GM21515 (cell line): ENCODE data around the gene UST.
A peak's percentile ranks its signal among the peaks of the same experiment; 100 is the strongest.

Source experiments
- ATAC-seq: cut with Tn5 transposase; IDR thresholded peaks from one replicate; pipeline ENCODE4 v1.9.1; 2021; ENCODE audit not compliant: unreplicated experiment

UST gene, protein sequence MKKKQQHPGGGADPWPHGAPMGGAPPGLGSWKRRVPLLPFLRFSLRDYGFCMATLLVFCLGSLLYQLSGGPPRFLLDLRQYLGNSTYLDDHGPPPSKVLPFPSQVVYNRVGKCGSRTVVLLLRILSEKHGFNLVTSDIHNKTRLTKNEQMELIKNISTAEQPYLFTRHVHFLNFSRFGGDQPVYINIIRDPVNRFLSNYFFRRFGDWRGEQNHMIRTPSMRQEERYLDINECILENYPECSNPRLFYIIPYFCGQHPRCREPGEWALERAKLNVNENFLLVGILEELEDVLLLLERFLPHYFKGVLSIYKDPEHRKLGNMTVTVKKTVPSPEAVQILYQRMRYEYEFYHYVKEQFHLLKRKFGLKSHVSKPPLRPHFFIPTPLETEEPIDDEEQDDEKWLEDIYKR

DNA sequence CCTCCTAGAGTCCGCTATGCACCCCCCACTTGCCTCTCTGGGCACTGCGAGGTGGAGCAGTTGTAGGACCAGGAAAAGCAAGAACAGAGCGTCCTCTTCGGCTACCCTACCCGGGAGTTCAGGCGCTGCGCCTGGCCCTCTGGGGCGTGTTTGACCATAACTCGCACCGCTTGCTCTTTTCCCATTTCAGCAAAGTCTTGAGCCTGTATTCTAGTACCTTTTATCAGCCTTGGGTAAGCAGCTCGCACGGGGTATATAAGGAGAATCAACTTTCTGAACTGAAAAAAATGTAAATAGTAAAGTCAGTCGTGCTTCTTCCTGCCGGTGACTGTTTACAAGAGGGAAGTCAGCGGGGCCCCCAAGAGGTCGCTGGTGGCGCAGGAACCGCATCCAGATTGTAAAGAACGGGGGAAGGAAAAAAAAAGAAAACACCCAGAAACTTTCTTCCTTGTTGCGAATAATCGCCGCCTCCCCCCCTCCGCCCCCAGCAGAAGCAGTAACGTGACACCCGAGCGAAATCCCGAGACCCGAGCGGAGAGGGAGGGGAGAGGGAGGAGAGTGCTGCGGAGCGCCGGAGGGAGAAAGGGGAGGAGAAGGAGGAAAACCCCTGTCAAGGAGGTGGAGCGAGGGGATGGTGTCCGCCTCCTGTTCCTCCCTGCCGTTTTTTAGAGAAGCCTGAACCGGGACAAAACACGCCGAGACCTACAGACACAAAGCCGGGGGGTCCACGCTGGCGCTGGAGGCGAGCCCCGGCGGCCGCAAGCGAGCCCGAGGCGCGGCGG is at the start of gene UST:
Gene UST (plus strand): TSS at position 668 of the 782 bp plus-strand sequence. CDS start 401 bp downstream, outside the sequence.
- peak; percentile 45 for ATAC-seq

DNA sequence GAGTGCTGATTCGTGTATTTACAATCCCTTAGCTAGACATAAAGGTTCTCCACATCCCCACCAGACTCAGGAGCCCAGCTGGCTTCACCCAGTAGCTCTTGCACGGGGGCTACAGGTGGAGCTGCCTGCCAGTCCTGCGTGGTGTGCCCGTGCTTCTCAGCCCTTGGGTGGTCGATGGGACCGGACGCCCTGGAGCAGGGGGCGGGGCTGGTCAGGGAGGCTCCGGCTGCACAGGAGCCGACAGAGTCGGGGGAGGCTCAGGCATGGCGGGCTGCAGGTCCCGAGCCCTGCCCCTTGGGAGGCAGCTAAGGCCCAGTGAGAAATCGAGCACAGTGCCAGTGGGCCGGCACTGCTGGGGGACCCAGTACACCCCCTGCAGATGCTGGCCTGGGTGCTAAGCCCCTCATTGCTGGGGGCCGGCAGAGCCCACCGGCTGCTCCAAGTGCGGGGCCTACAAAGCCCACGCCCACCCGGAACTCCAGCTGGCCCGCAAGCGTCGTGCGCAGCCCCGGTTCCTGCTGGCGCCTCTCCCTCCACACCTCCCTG is 48.9 kb upstream of the UST start:
- no peak for ATAC-seq

DNA sequence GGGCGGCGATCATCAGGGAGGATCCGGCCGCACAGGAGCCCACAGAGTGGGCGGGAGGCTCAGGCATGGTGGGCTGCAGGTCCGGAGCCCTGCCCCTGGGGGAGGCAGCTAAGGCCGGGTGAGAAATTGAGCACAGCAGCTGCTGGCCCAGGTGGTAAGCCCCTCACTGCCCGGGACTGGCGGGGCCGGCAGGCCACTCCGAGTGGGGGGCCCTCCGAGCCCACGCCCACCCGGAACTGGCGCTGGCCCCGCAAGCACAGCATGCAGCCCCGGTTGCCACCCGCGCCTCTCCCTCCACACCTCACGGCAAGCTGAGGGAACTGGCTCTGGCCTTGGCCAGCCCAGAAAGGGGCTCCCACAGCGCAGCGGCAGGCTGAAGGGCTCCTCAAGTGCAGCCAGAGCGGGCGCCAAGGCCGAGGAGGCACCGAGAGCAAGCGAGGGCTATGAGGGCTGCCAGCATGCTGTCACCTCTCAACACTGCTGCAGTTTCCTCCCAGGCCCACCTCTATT is 48.1 kb upstream of the UST start:
- no peak for ATAC-seq

DNA sequence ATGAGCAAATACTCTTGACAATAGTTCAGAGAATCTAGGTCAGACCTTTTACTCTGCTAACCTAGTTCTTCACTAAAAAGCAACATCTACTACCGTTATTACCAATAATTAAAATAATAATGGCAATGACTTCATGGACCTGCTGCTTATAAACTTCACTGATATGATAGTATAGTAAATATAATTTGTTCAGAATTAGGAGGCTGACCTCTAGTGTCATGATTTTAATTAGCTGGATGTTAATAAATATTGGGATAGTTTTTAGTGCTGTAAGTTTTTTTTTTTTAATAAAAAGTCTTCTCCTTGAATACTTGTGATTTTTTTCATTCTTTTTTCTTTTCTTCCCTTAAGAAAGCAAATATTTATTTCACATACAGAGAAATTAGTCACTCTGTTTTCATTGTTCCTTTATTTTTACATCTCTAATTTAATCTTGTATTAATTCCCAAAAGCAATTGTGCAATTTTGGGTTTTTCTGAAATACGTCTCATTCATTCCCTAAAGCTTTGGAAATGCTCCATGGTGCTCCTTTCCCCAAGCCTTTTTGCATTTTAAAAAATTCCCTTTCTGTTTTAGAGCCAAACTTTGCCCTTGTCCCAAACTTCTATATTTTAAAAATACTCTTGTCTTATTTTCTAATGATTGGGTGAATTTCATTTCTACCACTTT is 46.6 kb upstream of the UST start:
- ATAC-seq = no peak

DNA sequence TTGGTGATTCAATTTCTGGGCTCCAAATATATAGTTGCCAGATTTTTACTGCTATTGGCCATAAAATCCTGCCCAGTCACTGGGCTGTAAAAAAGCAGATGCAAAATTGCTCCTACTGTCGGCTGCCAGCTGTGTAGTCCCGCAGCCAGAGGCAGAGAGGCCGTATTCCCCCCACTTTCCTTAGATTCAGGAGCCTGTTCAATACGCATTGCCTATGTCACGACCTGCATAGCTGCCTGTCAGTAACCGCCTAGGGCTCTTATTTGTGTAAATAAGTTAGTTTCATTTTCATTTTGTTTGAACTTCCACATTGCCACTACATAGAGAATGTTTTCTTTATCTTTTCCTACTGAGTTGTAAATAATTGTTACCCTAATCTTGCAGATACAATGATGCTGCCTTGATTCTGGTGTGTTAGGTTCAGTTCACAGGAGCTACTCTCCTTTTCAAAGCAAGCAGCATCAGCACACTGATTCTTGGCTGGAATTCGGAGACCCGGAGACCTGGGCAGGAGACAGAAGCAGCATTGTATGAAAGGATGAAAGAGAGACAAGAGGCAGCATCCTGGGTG is 46.0 kb upstream of the UST start:
- peak; percentile 91 for ATAC-seq

DNA sequence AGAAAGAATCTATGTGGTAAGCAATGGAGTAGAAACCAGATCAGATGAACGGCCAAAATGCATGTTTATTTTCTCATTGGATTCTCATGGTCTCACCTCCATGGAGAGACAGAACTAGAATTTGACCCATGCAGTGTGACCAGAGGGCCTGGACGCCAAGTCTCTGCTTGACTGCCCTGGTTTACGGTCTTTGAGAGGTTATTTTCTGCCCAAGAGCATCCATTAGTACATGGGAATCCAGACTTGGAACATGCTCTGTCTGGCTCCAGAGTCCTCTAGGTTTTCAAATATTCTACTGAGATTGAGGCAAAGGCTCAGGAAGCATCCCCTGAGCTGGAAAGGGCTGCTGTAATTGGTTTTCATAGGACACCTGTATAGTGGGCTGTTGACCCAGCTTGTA is 45.5 kb upstream of the UST start:
- no peak for ATAC-seq

DNA sequence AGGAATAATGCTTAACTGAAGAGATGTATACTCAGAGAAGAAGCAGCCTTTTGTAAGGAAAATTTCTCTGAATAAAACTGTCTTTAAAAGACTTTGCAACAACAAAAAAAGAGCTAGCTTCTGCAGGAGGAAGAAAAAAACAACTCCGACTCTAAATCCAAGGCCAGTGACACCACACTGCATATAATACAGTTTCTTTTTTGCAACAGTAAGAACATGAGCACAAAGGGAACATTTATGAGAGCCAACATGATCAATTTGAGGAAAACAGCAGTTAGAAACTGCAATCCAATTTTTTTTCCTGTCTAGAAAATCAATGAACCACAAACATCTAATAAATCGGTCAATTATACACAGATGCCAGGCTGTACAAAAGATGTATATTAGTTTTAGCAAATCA is 42.9 kb upstream of the UST start:
- no peak for ATAC-seq

DNA sequence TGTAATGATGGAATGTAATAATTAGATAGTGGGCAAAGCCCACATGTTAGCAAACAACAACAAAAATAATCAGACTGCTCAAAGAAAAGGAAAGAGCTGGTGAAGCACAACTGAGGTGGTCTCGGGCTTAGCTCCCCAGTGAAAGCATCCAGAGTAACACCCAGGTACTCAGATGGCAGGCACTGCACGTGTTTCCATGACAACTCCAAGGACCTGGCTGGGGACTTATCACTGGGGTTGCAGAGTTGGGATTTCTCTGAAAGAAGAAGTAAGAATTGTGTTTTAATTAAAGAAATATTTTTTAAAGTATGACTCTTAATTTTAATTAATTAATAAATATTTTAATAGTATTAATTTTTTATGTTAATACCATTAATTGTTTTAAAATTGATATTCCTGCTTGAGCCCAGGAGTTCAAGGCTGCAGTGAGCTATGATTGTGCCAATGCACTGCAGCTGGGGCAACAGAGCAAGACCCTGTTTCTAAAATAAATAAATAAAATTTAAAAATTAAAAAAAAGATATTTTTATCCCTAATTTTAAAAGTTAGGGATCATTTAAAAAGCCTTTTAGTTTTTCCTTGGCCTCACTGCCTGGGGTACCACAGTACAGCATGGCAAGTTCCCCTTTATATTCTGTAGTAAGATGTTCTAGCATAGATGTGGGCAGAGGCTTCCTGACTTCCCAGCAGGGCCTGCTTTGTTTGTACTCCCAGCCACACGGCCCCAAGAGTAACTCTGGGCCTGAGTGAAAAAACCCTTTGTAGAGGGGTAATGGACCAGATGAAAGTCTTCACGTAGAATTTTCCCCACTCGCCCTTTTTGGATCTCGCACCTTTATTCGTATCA is 42.2 kb upstream of the UST start:
- ATAC-seq = no peak

DNA sequence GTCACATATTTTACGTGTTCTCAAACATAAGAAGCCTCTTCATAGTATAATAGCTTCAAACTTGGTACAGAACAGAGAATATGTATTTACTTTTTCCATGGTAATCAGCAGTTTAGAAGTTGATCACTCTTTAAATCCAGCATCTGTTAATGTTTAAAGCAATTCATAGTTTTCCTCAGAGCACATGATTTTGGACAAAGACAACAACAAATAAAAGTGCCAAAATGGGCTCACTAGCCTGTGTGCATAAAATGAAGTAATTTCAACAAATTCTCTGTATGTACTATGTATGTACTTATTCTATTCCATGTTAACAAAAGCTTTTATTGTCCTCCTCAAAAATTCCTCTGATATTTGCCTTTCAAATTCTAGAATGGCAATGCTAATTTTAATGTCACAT is 38.1 kb upstream of the UST start:
- ATAC-seq = no peak

DNA sequence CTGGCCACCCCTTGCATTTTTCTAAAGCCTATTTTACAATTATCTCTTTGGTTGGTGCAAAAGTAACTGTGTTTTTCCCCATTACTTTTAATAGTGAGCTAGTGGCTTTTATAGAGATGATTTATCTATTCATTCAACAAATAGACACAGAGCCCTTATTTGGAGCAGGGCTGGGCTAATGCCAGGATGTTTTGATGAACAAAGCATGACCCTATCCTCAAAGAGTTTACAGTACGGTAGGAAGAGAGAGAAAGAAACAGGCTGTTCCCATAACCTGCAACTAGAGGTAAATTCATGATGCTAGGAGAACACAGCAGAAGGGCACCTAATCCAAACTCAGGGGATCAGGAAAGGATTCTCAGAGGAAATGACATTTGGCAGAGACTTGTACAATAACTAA is 37.3 kb upstream of the UST start:
- no peak for ATAC-seq

DNA sequence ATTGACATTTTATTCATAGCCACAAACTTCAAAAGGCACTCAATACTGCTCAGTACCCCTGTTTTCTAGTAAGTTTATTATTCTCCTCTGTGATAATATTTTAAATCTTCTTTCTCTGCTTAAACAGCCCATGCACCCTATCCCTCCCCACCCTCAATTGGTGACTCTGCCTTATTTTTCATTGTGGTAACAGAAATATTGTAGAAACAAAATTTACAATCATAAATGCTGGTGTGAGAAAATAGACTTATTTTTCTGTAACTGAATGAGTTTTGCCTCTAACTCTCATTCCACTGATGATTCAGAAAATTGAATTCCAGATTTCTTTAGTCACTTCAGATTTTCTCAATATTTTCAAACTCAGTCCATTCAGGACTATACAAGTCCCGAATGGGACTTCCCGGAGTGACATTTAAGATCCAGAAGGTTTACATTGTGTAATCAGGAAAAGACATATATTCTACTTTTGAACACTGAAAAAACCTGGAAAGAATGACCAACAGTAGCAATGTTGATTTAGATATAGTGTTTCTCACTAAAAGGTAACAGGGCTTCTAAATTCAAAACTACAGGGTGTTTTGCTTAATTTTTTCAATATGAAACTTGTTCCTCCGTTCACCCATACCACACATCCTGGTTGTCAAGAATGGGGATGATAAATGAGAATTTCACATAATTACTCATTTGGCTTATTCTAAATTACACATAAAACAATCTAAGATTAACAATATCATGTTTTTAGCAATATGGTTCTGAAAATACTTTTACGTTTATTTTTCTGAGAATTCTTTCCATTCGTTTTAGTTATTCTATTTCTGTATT is 34.8 kb upstream of the UST start:
- ATAC-seq = no peak

DNA sequence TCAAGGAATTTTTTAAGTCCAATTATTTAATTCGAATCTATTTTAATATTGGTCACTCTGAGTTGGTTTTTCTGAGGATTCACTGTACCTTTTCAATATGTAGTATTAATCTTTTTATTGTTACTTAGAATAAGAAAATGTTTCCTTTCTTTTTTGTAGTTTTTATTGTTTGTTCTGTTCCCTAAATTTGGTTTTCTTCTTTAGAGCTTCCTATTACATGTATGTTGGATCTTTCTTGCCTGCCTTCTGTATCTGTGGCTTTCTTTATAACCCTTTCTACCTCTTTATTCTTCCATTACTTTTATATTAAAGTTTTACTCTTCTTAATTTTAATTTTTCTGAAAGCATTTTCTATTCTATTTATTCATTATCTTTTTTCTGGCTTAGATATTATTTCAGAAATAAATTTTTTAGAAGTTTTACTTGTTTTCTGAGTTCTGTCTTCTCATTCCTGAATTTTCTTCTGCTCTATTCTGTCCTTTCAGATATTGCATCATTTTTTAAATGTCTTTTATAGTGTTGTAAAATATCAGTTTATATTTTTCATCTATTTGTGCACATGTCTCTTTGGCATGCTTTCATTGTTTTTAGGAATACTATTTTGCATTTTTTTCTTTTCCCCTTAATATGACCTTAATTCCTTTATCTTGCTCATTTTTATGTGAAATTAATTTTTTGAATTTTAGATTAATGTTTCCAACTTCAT is 33.6 kb upstream of the UST start:
- ATAC-seq = no peak

DNA sequence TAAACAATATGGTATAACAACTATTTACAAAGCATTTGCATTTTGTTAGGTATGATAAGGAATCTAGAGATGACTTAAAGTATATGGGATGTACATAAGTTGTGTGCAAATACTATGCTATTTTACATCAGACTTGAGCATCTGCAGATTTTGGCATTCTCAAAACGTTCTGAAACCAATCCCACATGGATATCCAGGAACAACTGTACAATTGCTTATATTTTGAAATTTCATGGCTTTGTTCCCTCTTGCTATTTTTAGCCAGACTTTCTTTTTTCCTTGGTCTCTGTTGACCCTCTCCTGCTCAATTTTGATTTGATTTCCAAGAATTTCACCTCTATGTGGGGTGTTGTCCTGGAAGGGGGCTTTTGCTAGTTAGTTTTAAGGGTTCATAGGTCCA is 32.9 kb upstream of the UST start:
- no peak for ATAC-seq

DNA sequence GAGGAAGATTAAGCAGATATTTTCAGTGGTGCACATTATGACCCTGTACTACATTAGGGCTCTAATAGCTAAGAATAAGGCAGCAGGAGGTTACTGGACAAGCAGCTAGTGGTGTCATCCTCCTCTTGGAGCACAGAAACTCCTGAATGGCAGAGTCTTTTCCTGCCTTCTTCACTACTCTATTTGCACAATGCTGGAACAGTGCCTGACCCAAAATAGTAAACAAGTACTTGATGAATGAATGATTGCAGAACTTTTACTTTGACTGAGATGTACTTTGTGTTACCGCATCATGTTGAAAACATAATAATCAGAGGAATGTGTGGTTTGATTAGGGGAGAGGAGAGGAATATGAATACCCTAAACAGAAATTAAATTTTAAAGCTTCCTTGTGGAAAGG is 30.0 kb upstream of the UST start:
- no peak for ATAC-seq

DNA sequence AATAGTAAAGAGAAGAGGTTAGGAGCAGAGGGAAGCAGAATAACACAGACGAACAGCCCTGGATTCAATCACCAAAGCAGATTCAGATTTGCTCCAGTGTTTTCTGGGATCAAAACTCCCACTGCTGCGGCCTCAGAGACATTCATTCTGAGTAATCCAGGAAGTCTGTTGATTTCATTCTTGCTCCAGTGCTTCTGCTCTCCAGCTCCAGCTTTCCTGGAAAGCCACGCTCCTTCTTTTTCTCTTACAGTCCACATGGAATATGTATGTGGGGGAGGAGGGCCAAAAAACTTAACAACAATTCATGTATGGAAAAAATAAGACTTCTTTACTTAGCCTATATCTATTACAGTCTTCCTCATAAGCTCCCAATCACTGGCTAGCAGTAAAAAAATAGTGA is 26.4 kb upstream of the UST start:
- no peak for ATAC-seq

DNA sequence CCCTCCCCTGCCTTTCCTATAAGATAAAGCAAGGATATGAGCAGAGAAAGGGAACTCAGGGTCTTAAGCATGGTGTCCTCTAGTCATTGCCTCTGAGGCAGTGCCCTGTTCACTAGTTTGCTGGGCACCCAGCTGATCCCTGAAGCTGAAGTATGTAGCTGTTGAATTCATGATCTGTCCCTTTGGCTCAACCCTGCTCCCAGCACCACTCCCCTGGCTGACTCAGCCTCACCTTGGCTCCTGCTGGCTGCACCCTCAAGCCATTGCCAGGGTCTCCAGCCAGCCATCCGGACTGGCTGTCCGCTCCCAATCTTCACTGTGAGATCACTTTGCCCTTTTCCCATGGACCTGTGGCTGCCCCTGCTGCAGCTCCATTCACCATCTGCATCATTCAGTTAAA is 25.9 kb upstream of the UST start:
- no peak for ATAC-seq

DNA sequence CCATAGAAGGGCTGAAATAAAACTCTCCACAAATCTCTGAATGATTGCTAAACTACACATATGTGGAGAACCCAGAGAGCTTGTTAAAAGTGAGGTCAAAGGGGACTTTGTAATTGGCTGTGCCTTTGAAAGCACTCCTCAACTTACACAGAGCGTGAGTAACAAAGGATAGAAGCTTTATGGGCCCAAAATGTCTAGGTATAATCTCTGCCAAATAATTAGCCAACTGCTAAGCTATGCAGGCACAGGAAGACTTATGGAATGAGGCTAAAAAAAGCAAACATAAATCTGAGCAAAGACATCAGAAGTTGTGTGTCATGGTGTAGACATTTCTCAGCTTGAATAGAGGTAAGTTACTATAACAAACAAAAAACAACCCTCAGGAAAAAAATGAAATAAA is 23.3 kb upstream of the UST start:
- no peak for ATAC-seq

DNA sequence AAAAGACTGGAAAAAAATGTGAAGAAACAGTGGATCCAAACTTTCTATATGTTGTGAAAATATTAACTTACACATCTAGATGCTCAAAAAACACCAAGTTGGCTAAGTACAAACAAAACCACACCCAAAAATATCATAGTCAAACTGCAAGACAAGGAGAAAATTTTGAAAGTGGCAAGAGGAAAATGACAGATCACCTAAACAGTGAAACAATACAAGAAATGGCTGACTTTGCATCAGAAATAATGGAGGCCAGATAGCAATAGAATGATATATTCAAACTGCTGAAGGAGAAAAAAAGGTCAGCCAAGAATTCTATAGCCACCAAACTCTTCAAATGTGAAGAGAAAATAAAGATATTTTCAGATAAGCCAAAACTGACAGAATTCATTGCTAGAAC is 22.4 kb upstream of the UST start:
- ATAC-seq = no peak

DNA sequence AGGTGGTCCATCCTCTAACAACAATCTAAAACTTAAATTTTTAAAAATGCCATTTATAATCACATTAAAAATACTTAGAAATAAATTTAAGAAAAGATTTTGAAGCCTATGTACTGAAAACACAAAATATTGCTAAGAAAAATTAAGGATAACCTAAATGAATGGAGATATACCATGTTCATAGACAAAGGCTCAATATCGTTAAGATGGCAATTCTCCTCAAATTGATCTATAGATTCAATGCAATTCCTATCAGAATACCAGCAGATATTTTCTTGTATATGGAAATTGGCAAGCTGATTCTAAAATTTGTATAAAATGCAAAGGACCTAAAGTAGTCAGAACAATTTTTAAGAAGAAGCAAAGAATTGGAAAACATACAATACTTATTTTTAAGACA is 19.7 kb upstream of the UST start:
- no peak for ATAC-seq
